Skeletal muscle tissue (tissue), 4 donors: ENCODE results near the gene AMACR. TPM values are rescaled to one million over a fixed set of nuclear protein-coding genes. Genes with fewer than 3 reads are reported as not detected.
A peak's percentile ranks its signal among the peaks of the same experiment; 100 is the strongest.

Experiments
- H3K27ac ChIP-seq: one replicate; pipeline ENCODE4 v1.7.0; 2013; ENCODE audit warnings: mild to moderate bottlenecking, low read depth, low read length, inconsistent platforms
- H3K27me3 ChIP-seq, 3 donors: one replicate each; pipeline ENCODE4 v1.7.0; 2013; ENCODE audit warnings: low read length in 3 of 3; ENCODE audit not compliant: control insufficient read depth in 3 of 3, insufficient read depth in 3 of 3
- H3K36me3 ChIP-seq, 3 donors: one replicate each; pipeline ENCODE4 v1.7.0; 2013; ENCODE audit warnings: low read length in 3 of 3; ENCODE audit not compliant: control insufficient read depth in 3 of 3, insufficient read depth in 3 of 3
- H3K4me1 ChIP-seq, 3 donors: one replicate each; pipeline ENCODE4 v1.7.0; 2013; ENCODE audit warnings: low read length in 3 of 3, mild to moderate bottlenecking in 3 of 3; ENCODE audit not compliant: control insufficient read depth in 3 of 3, insufficient read depth in 3 of 3
- H3K4me3 ChIP-seq, 3 donors: one replicate each; pipeline ENCODE4 v1.7.0; 2013; ENCODE audit warnings: low read length in 3 of 3
- H3K9ac ChIP-seq, 3 donors: one replicate each; pipeline ENCODE4 v1.7.0; 2013; ENCODE audit warnings: low read length in 3 of 3, mild to moderate bottlenecking in 3 of 3, moderate library complexity in 2 of 3, low read depth in 1 of 3
- H3K9me3 ChIP-seq, 3 donors: one replicate each; pipeline ENCODE4 v1.7.0; 2013; ENCODE audit warnings: low read length in 3 of 3; ENCODE audit not compliant: control insufficient read depth in 3 of 3
- total RNA-seq: library from RNA; depleted of rRNA; stranded (reverse); fragments of >200 nt; gene quantifications from one replicate; pipeline ENCODE4 v1.2.3, GENCODE V29; 2014
- donor health status: Osteomylitis.

The AMACR gene
- total RNA-seq = 4.2 TPM

GRCh38 chr5:34007621-34008600 lies at the start of gene AMACR:
Gene AMACR, minus strand, starts transcription at chr5:34008050. Its CDS starts 31 bp downstream, at chr5:34008019.
- peaks cover 7 to 13% (median 11%) of the 10 kb centered on the region in 3 donors for H3K36me3 ChIP-seq
- peak within 1 kb of the TSS; percentile 77 to 92 (median 91) for H3K9ac ChIP-seq
- H3K4me1 ChIP-seq = peaks cover 9 to 21% (median 19%) of the 10 kb centered on the region in 3 donors
- peak within 1 kb of the TSS; percentile 92 to 98 (median 92) for H3K4me3 ChIP-seq
- H3K9me3 ChIP-seq = no peaks in the 10 kb centered on the region
- H3K27ac ChIP-seq = peak within 1 kb of the TSS; percentile 85
- no peaks in the 10 kb centered on the region for H3K27me3 ChIP-seq

GRCh38 chr5:34057569-34057968 lies 49.7 kb upstream of the AMACR start:
- peaks cover 0 to 4% (median 0%) of the 10 kb centered on the region in 3 donors for H3K36me3 ChIP-seq
- H3K27me3 ChIP-seq = no peaks in the 10 kb centered on the region
- peaks cover 6 to 12% (median 8%) of the 10 kb centered on the region in 3 donors for H3K4me1 ChIP-seq
- no peak overlapping the region for H3K9ac ChIP-seq
- H3K27ac ChIP-seq = no peak overlapping the region
- no peaks in the 10 kb centered on the region for H3K9me3 ChIP-seq
- no peak overlapping the region for H3K4me3 ChIP-seq

- Histone ChIP-seq H3K4me3 (no peak overlapping the region), H3K27ac (no peak overlapping the region), H3K27me3 (no peaks in the 10 kb centered on the region), H3K4me1 (peaks cover 6 to 12% (median 8%) of the 10 kb centered on the region in 3 donors), H3K9ac (no peak overlapping the region), H3K36me3 (peaks cover 0 to 4% (median 0%) of the 10 kb centered on the region in 3 donors), H3K9me3 (no peaks in the 10 kb centered on the region)
Observed at GRCh38 chr5:34057118-34057517, 49.3 kb upstream of the AMACR start.

- Histone ChIP-seq H3K4me1 (peaks cover 6 to 12% (median 8%) of the 10 kb centered on the region in 3 donors), H3K9me3 (no peaks in the 10 kb centered on the region), H3K4me3 (no peak overlapping the region), H3K27ac (no peak overlapping the region), H3K36me3 (peaks cover 0 to 4% (median 0%) of the 10 kb centered on the region in 3 donors), H3K27me3 (no peaks in the 10 kb centered on the region), H3K9ac (no peak overlapping the region)
Observed at GRCh38 chr5:34055667-34056066, 47.8 kb upstream of the AMACR start.

GRCh38 chr5:34054400-34054729 lies 46.5 kb upstream of the AMACR start:
- no peaks in the 10 kb centered on the region for H3K36me3 ChIP-seq
- H3K9me3 ChIP-seq = no peaks in the 10 kb centered on the region
- H3K4me1 ChIP-seq = peaks cover 6 to 12% (median 8%) of the 10 kb centered on the region in 3 donors
- H3K27me3 ChIP-seq = no peaks in the 10 kb centered on the region
- no peak overlapping the region for H3K4me3 ChIP-seq
- no peak overlapping the region for H3K9ac ChIP-seq
- H3K27ac ChIP-seq = no peak overlapping the region

GRCh38 chr5:34053571-34054399 lies 45.9 kb upstream of the AMACR start:
- H3K27me3 ChIP-seq = no peaks in the 10 kb centered on the region
- H3K9ac ChIP-seq = no peak overlapping the region
- peaks cover 6 to 12% (median 8%) of the 10 kb centered on the region in 3 donors for H3K4me1 ChIP-seq
- H3K4me3 ChIP-seq = no peak overlapping the region
- H3K27ac ChIP-seq = no peak overlapping the region
- no peaks in the 10 kb centered on the region for H3K36me3 ChIP-seq
- H3K9me3 ChIP-seq = no peaks in the 10 kb centered on the region

GRCh38 chr5:34053133-34053532 lies 45.3 kb upstream of the AMACR start:
- no peak overlapping the region for H3K9ac ChIP-seq
- H3K4me1 ChIP-seq = peaks cover 6 to 12% (median 8%) of the 10 kb centered on the region in 3 donors
- no peaks in the 10 kb centered on the region for H3K27me3 ChIP-seq
- H3K36me3 ChIP-seq = no peaks in the 10 kb centered on the region
- no peaks in the 10 kb centered on the region for H3K9me3 ChIP-seq
- H3K27ac ChIP-seq = no peak overlapping the region
- H3K4me3 ChIP-seq = no peak overlapping the region

- no peaks in the 10 kb centered on the region for H3K9me3 ChIP-seq
- H3K36me3 ChIP-seq = no peaks in the 10 kb centered on the region
- no peak overlapping the region for H3K9ac ChIP-seq
- H3K4me1 ChIP-seq = peaks cover 6 to 17% (median 11%) of the 10 kb centered on the region in 3 donors
- H3K27ac ChIP-seq = no peak overlapping the region
- H3K27me3 ChIP-seq = no peaks in the 10 kb centered on the region
- no peak overlapping the region for H3K4me3 ChIP-seq
Observed at GRCh38 chr5:34051374-34051980, 43.6 kb upstream of the AMACR start.

- H3K27ac ChIP-seq = no peak overlapping the region
- peaks cover 11 to 25% (median 24%) of the 10 kb centered on the region in 3 donors for H3K4me1 ChIP-seq
- no peak overlapping the region for H3K4me3 ChIP-seq
- no peaks in the 10 kb centered on the region for H3K9me3 ChIP-seq
- H3K36me3 ChIP-seq = no peaks in the 10 kb centered on the region
- no peak overlapping the region for H3K9ac ChIP-seq
- H3K27me3 ChIP-seq = no peaks in the 10 kb centered on the region
Observed at GRCh38 chr5:34047774-34048572, 40.1 kb upstream of the AMACR start.
